Upper lobe of left lung (tissue), 6 donors: ENCODE results near the gene CLNK. TPM values are rescaled to one million over a fixed set of nuclear protein-coding genes. Genes with fewer than 3 reads are reported as not detected.

Source experiments
- ATAC-seq, 2 donors: fragments of 200-7000 bp; cut with Tn5 transposase; one replicate each; pipeline ENCODE4 v1.9.1; 2022; ENCODE audit warnings: mild to moderate bottlenecking in 2 of 2, moderate library complexity in 2 of 2; ENCODE audit not compliant: low FRiP score in 2 of 2
- DNase-seq, 2 donors: peaks; one replicate each; pipeline ENCODE4 v3.0.0-alpha.2; 2019 to 2020
- H3K27ac ChIP-seq, 4 donors: fragments of 200-600 bp; sonication (generic); one replicate each; pipeline ENCODE4 v1.5.1; 2016 to 2019
- H3K27me3 ChIP-seq, 4 donors: fragments of 200-600 bp; sonication (generic); one replicate each; pipeline ENCODE4 v1.5.1; 2017 to 2019
- H3K36me3 ChIP-seq, 4 donors: fragments of 200-600 bp; sonication (generic); one replicate each; pipeline ENCODE4 v1.5.1; 2016 to 2019
- H3K4me1 ChIP-seq, 4 donors: fragments of 200-600 bp; sonication (generic); one replicate each; pipeline ENCODE4 v1.5.1; 2018 to 2019
- H3K4me3 ChIP-seq, 4 donors: fragments of 200-600 bp; sonication (generic); one replicate each; pipeline ENCODE4 v1.5.1; 2017 to 2019; ENCODE audit warnings: mild to moderate bottlenecking in 2 of 4, moderate library complexity in 1 of 4
- H3K9me3 ChIP-seq, 4 donors: fragments of 200-600 bp; sonication (generic); one replicate each; pipeline ENCODE4 v1.5.1; 2018 to 2019
- EP300 ChIP-seq, 4 donors: sonication (generic); formaldehyde crosslinking; IDR thresholded peaks; one replicate each; pipeline ENCODE4 v1.5.1; 2017; ENCODE audit warnings: antibody characterized with exemption in 4 of 4, control low read depth in 2 of 4
- POLR2A ChIP-seq, 4 donors: fragments of 450-650 bp; IDR thresholded peaks; one replicate each; pipeline ENCODE4 v1.5.1; 2016 to 2017; ENCODE audit warnings: antibody characterized with exemption in 4 of 4, mild to moderate bottlenecking in 2 of 4
- POLR2AphosphoS5 ChIP-seq, 2 donors: sonication (generic); formaldehyde crosslinking; IDR thresholded peaks; one replicate each; pipeline ENCODE4 v1.5.1; 2017; ENCODE audit warnings: antibody characterized with exemption in 2 of 2
- WGBS, 2 donors: methylation state at CpG; one replicate each; pipeline ENCODE4 v1.1.5; 2017 to 2018; 5-methylcytosine and 5-hydroxymethylcytosine counted together
- total RNA-seq, 6 donors: library from RNA; depleted of rRNA in 4 of 6; stranded (reverse); fragments of >200 nt in 4 of 6; gene quantifications; one replicate each; pipeline versions ENCODE4 v1.1.0 to v1.2.1, GENCODE V29; 2016 to 2021
- TF ChIP-seq, protein P1 (sequence below), 6 experiments: fragments of 450-650 bp in 4 of 6; fragments of 200-600 bp in 2 of 6; sonication (generic) in 2 of 6; IDR thresholded peaks; one replicate each; pipeline ENCODE4 v1.5.1; 2016 to 2019; ENCODE audit warnings: antibody characterized with exemption in 6 of 6
- donor health status: DM: no; HTN: no; CAD: no; lungs with moderate emphysema.
- donor health status: DM: no; HTN: yes; CAD: no; lungs with severe emphysema.

CLNK gene
- total RNA-seq, 6 donors from 2014 or later = 0.14 to 0.69 (median 0.20) TPM; not detected in 3

- H3K9me3 ChIP-seq = no peaks in the 10 kb centered on the region
- no peaks in the 10 kb centered on the region for H3K27me3 ChIP-seq
- peaks cover 0 to 7% (median 0%) of the 10 kb centered on the region in 4 donors for H3K4me1 ChIP-seq
- H3K4me3 ChIP-seq = no peak overlapping the region
- H3K36me3 ChIP-seq = no peaks in the 10 kb centered on the region
- H3K27ac ChIP-seq = no peak overlapping the region
- ATAC-seq = no peak
- DNase-seq = no peak
- TF ChIP-seq EP300 (IDR thresholded peaks at IDR 0.05) (no peak), POLR2AphosphoS5 (IDR thresholded peaks at IDR 0.05) (no peak), POLR2A (IDR thresholded peaks at IDR 0.05) (no peak)
- TF ChIP-seq, protein P1, sequence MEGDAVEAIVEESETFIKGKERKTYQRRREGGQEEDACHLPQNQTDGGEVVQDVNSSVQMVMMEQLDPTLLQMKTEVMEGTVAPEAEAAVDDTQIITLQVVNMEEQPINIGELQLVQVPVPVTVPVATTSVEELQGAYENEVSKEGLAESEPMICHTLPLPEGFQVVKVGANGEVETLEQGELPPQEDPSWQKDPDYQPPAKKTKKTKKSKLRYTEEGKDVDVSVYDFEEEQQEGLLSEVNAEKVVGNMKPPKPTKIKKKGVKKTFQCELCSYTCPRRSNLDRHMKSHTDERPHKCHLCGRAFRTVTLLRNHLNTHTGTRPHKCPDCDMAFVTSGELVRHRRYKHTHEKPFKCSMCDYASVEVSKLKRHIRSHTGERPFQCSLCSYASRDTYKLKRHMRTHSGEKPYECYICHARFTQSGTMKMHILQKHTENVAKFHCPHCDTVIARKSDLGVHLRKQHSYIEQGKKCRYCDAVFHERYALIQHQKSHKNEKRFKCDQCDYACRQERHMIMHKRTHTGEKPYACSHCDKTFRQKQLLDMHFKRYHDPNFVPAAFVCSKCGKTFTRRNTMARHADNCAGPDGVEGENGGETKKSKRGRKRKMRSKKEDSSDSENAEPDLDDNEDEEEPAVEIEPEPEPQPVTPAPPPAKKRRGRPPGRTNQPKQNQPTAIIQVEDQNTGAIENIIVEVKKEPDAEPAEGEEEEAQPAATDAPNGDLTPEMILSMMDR (IDR thresholded peaks at IDR 0.05) = no peak
- WGBS, 2 donors = 82 to 83% methylated on average over 4 of the region's 4 CpGs
Observed at GRCh38 chr4:10731162-10731561, 46.6 kb upstream of the CLNK start.

- no peak for DNase-seq
- ATAC-seq = no peak
- H3K4me3 ChIP-seq = no peak overlapping the region
- peaks cover 0 to 7% (median 0%) of the 10 kb centered on the region in 4 donors for H3K4me1 ChIP-seq
- WGBS, 2 donors = 89 to 90% methylated on average over 7 of the region's 7 CpGs
- no peaks in the 10 kb centered on the region for H3K9me3 ChIP-seq
- H3K27ac ChIP-seq = no peak overlapping the region
- TF ChIP-seq, protein P1 (IDR thresholded peaks at IDR 0.05) = no peak
- TF ChIP-seq POLR2AphosphoS5 (IDR thresholded peaks at IDR 0.05) (no peak), POLR2A (IDR thresholded peaks at IDR 0.05) (no peak), EP300 (IDR thresholded peaks at IDR 0.05) (no peak)
- no peaks in the 10 kb centered on the region for H3K27me3 ChIP-seq
- no peaks in the 10 kb centered on the region for H3K36me3 ChIP-seq
Observed at GRCh38 chr4:10730590-10730989, 46.0 kb upstream of the CLNK start.

GRCh38 chr4:10730019-10730418, 45.5 kb upstream of the CLNK start:
- no peak for ATAC-seq
- no peaks in the 10 kb centered on the region for H3K27me3 ChIP-seq
- no peak for DNase-seq
- TF ChIP-seq, protein P1 (IDR thresholded peaks at IDR 0.05) = no peak
- TF ChIP-seq POLR2AphosphoS5 (IDR thresholded peaks at IDR 0.05) (no peak), POLR2A (IDR thresholded peaks at IDR 0.05) (no peak)
- H3K9me3 ChIP-seq = no peaks in the 10 kb centered on the region
- WGBS, 2 donors = 79 to 85% methylated on average over 4 of the region's 4 CpGs
- no peaks in the 10 kb centered on the region for H3K36me3 ChIP-seq
- no peak overlapping the region for H3K27ac ChIP-seq
- H3K4me3 ChIP-seq = no peak overlapping the region
- H3K4me1 ChIP-seq = peaks cover 0 to 7% (median 0%) of the 10 kb centered on the region in 4 donors

- 79 to 80% methylated on average over 2 of the region's 2 CpGs for WGBS, 2 donors
Observed at GRCh38 chr4:10729366-10729765, 44.8 kb upstream of the CLNK start.

DNA sequence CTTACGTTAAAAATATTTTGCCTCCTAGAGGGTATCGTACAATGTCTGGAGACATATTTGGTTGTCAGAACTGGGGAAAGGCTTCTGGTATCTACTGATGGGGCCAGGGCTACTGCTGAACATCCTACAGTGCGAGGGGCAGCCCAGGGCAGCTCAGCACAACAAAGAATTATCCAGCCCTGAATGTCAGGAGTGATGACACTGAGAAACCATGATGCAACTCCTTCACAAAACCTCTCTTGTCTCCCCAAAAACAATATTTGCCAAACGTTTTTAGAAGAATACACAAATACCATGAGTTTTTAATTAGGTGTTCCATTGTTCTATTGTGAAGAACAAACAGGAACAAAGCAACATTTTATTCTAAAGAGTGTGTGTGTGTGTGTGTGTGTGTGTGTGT, 43.4 kb upstream of the CLNK start:
- Histone ChIP-seq H3K27ac (no peak overlapping the region), H3K36me3 (no peaks in the 10 kb centered on the region), H3K4me3 (no peak overlapping the region), H3K4me1 (peaks cover 0 to 7% (median 0%) of the 10 kb centered on the region in 4 donors), H3K27me3 (no peaks in the 10 kb centered on the region), H3K9me3 (no peaks in the 10 kb centered on the region)
- ATAC-seq (peak in 1 of 2 donors; percentile 38), DNase-seq (no peak)
- TF ChIP-seq, protein P1 (IDR thresholded peaks at IDR 0.05) = no peak
- TF ChIP-seq POLR2AphosphoS5 (IDR thresholded peaks at IDR 0.05) (no peak), EP300 (IDR thresholded peaks at IDR 0.05) (no peak), POLR2A (IDR thresholded peaks at IDR 0.05) (no peak)
- 60 to 71% methylated on average over 3 to 4 of the region's 4 CpGs for WGBS, 2 donors

More at GRCh38 chr4:10729366-10729765, 44.8 kb upstream of the CLNK start:
- no peak for DNase-seq
- Histone ChIP-seq H3K9me3 (no peaks in the 10 kb centered on the region), H3K36me3 (no peaks in the 10 kb centered on the region), H3K27ac (no peak overlapping the region), H3K4me1 (peaks cover 0 to 7% (median 0%) of the 10 kb centered on the region in 4 donors), H3K27me3 (no peaks in the 10 kb centered on the region), H3K4me3 (no peak overlapping the region)
- no peak for ATAC-seq
- TF ChIP-seq POLR2AphosphoS5 (IDR thresholded peaks at IDR 0.05) (no peak), EP300 (IDR thresholded peaks at IDR 0.05) (no peak), POLR2A (IDR thresholded peaks at IDR 0.05) (no peak)
- TF ChIP-seq, protein P1 (IDR thresholded peaks at IDR 0.05) = no peak
